H1 (cell line): ENCODE results near the gene MIPOL1. TPM values are rescaled to one million over a fixed set of nuclear protein-coding genes. Genes with fewer than 3 reads are reported as not detected.
A peak's percentile ranks its signal among the peaks of the same experiment; 100 is the strongest.

Experiments used
- CTCF ChIA-PET: fragments of 300-600 bp; sonication (Branson Sonifier 250); formaldehyde crosslinking; loops from one replicate; lab custom pipeline; 2021; ENCODE audit not compliant: partially characterized antibody; lab: Charles Lee
- POLR2A ChIA-PET: fragments of 300-600 bp; sonication (Branson Sonifier 250); formaldehyde crosslinking; loops from one replicate; lab custom pipeline; 2021; ENCODE audit warnings: inconsistent platforms; ENCODE audit not compliant: partially characterized antibody; lab: Charles Lee
- DNase-seq, 2 experiments: peaks; one replicate each; pipeline versions ENCODE4 v3.0.0 to v3.0.0-alpha.2; 2010 to 2022; ENCODE audit warnings: low spot score in 2 of 2, low read depth in 1 of 2, mixed read lengths in 1 of 2
- FAIRE-seq: peaks from 2 replicates; lab custom pipeline; 2011; peaks lifted over from hg19 to GRCh38; lab: Jason Lieb, UNC
- H2AFZ ChIP-seq: 2 replicates; pipeline ENCODE4 v1.8.1; 2012; ENCODE audit warnings: low read length, inconsistent platforms
- H2AK5ac ChIP-seq: 2 replicates; pipeline ENCODE4 v1.6.1; 2013; ENCODE audit warnings: low read depth, low read length
- H2BK120ac ChIP-seq: replicated peaks from 2 replicates; pipeline ENCODE3; 2013; ENCODE audit warnings: low read depth, low read length, inconsistent platforms
- H2BK12ac ChIP-seq: 2 replicates; pipeline ENCODE4 v1.6.1; 2013; ENCODE audit warnings: low read depth, low read length
- H2BK15ac ChIP-seq: 2 replicates; pipeline ENCODE4 v1.6.1; 2013; ENCODE audit warnings: low read length
- H2BK20ac ChIP-seq: 2 replicates; pipeline ENCODE4 v1.6.1; 2013; ENCODE audit warnings: low read length
- H2BK5ac ChIP-seq: 2 replicates; pipeline ENCODE4 v1.6.1; 2013; ENCODE audit warnings: low read depth, low read length
- H3K14ac ChIP-seq: 2 replicates; pipeline ENCODE4 v1.6.1; 2013; ENCODE audit warnings: inconsistent platforms; ENCODE audit not compliant: insufficient read length
- H3K18ac ChIP-seq: 2 replicates; pipeline ENCODE4 v1.6.1; 2013; ENCODE audit warnings: low read length; ENCODE audit errors: extremely low read depth
- H3K23ac ChIP-seq: 2 replicates; pipeline ENCODE4 v1.6.1; 2013; ENCODE audit warnings: inconsistent platforms; ENCODE audit not compliant: insufficient read length
- H3K23me2 ChIP-seq: 2 replicates; pipeline ENCODE4 v1.6.1; 2013; ENCODE audit warnings: low read depth, low read length
- H3K27ac ChIP-seq: 2 replicates; pipeline ENCODE4 v1.6.1; 2011; ENCODE audit warnings: low read depth, low read length, inconsistent platforms
- H3K27me3 ChIP-seq, 4 experiments: replicated peaks in 1 of 4; 1 replicate in 1 of 4; 2 replicates in 3 of 4; pipeline versions ENCODE4 v1.6.1 to v1.8.1; 2011 to 2013; ENCODE audit warnings: low read length in 3 of 4, mild to moderate bottlenecking in 3 of 4, inconsistent platforms in 2 of 4, mixed read lengths in 2 of 4, moderate library complexity in 1 of 4; ENCODE audit not compliant: control insufficient read depth in 3 of 4, insufficient read depth in 3 of 4; ENCODE audit errors: extremely low read depth in 1 of 4
- H3K36me3 ChIP-seq, 4 experiments: 2 replicates each; pipeline versions ENCODE4 v1.6.1 to v1.8.1; 2011 to 2013; ENCODE audit warnings: mild to moderate bottlenecking in 4 of 4, low read length in 3 of 4, moderate library complexity in 2 of 4, control low read depth in 1 of 4, inconsistent platforms in 1 of 4; ENCODE audit not compliant: insufficient read depth in 4 of 4, control insufficient read depth in 2 of 4
- H3K4ac ChIP-seq: replicated peaks from 2 replicates; pipeline ENCODE3; 2013; ENCODE audit warnings: low read length, low read depth, mixed read lengths, inconsistent platforms; ENCODE audit not compliant: insufficient read length
- H3K4me1 ChIP-seq, 4 experiments: replicated peaks in 1 of 4; 1 replicate in 1 of 4; 2 replicates in 3 of 4; pipeline versions ENCODE4 v1.6.1 to v1.8.1; 2011 to 2013; ENCODE audit warnings: low read length in 3 of 4, inconsistent platforms in 2 of 4, mixed read lengths in 1 of 4; ENCODE audit not compliant: insufficient read depth in 4 of 4, control insufficient read depth in 3 of 4
- H3K4me2 ChIP-seq, 2 experiments: 2 replicates each; pipeline versions ENCODE4 v1.6.1 to v1.8.1; 2011 to 2013; ENCODE audit warnings: low read depth in 2 of 2, low read length in 2 of 2, control low read depth in 1 of 2, inconsistent platforms in 1 of 2, mild to moderate bottlenecking in 1 of 2; ENCODE audit not compliant: insufficient read depth in 1 of 2
- H3K4me3 ChIP-seq, 4 experiments: fragments of 200-600, 300-600 bp in 1 of 4; sonication (generic), shearing (Covaris generic), sonication (Bioruptor Twin) in 1 of 4; 2 replicates each; pipeline versions ENCODE4 v1.5.1 to v1.8.1; 2011 to 2016; ENCODE audit warnings: low read length in 4 of 4, low read depth in 3 of 4, control low read depth in 2 of 4, inconsistent platforms in 2 of 4, mild to moderate bottlenecking in 2 of 4, mixed read lengths in 1 of 4, moderate library complexity in 1 of 4; ENCODE audit not compliant: insufficient read depth in 2 of 4; ENCODE audit errors: extremely low read depth in 1 of 4
- H3K56ac ChIP-seq: replicated peaks from 2 replicates; pipeline ENCODE3; 2013; ENCODE audit warnings: low read depth, mild to moderate bottlenecking, mixed read lengths, low read length, inconsistent platforms; ENCODE audit not compliant: insufficient read length
- H3K79me1 ChIP-seq: 2 replicates; pipeline ENCODE4 v1.6.1; 2013; ENCODE audit warnings: low read depth, low read length, control low read depth
- H3K79me2 ChIP-seq, 2 experiments: 2 replicates each; pipeline versions ENCODE4 v1.6.1 to v1.8.1; 2012 to 2013; ENCODE audit warnings: low read length in 2 of 2, mild to moderate bottlenecking in 2 of 2, inconsistent platforms in 1 of 2; ENCODE audit not compliant: insufficient read depth in 2 of 2, control insufficient read depth in 1 of 2
- H3K9ac ChIP-seq, 4 experiments: replicated peaks in 1 of 4; 1 replicate in 1 of 4; 2 replicates in 3 of 4; pipeline versions ENCODE4 v1.6.1 to v1.8.1; 2011 to 2013; ENCODE audit warnings: low read depth in 3 of 4, low read length in 3 of 4, control low read depth in 2 of 4, mild to moderate bottlenecking in 2 of 4, moderate library complexity in 2 of 4, inconsistent platforms in 1 of 4; ENCODE audit errors: extremely low read depth in 1 of 4
- H3K9me3 ChIP-seq, 2 experiments: 2 replicates each; pipeline versions ENCODE4 v1.6.1 to v1.8.1; 2012 to 2013; ENCODE audit warnings: mild to moderate bottlenecking in 2 of 2, moderate library complexity in 2 of 2, control low read depth in 1 of 2, inconsistent platforms in 1 of 2, low read depth in 1 of 2, low read length in 1 of 2, mixed read lengths in 1 of 2; ENCODE audit not compliant: insufficient read depth in 2 of 2
- H4K20me1 ChIP-seq, 2 experiments: replicated peaks in 1 of 2; 2 replicates each; pipeline versions ENCODE3 to v1.8.1; 2011 to 2013; ENCODE audit warnings: inconsistent platforms in 2 of 2, low read length in 2 of 2, mild to moderate bottlenecking in 1 of 2; ENCODE audit not compliant: insufficient read depth in 2 of 2, control insufficient read depth in 1 of 2
- H4K5ac ChIP-seq: 2 replicates; pipeline ENCODE4 v1.6.1; 2013; ENCODE audit warnings: low read length, low read depth, mixed read lengths, inconsistent platforms; ENCODE audit not compliant: insufficient read length
- H4K8ac ChIP-seq: 2 replicates; pipeline ENCODE4 v1.8.0; 2013; ENCODE audit warnings: mild to moderate bottlenecking, moderate library complexity, low read length, inconsistent platforms; ENCODE audit not compliant: insufficient read depth; ENCODE audit errors: extremely low read depth
- H4K91ac ChIP-seq: replicated peaks from 2 replicates; pipeline ENCODE3; 2013; ENCODE audit warnings: low read length, mixed read lengths, inconsistent platforms; ENCODE audit not compliant: insufficient read length
- ATF2 ChIP-seq: IDR thresholded peaks from 2 replicates; pipeline ENCODE4 v1.6.1; 2012; ENCODE audit warnings: low read length, inconsistent platforms
- CBX8 ChIP-seq: fragments of 300-800, 300-1000 bp; sonication (generic); IDR thresholded peaks from 2 replicates; pipeline ENCODE4 v1.7.1; 2016; ENCODE audit warnings: low read depth, low read length, borderline replicate concordance
- CEBPB ChIP-seq: IDR thresholded peaks from 2 replicates; pipeline ENCODE4 v1.6.1; 2012; ENCODE audit warnings: low read depth, low read length
- CREB1 ChIP-seq: IDR thresholded peaks from 2 replicates; pipeline ENCODE4 v1.6.1; 2012; ENCODE audit warnings: inconsistent platforms
- GTF2F1 ChIP-seq: IDR thresholded peaks from 2 replicates; pipeline ENCODE4 v1.6.1; 2012; ENCODE audit warnings: low read depth, low read length, improper control_type of control experiment, borderline replicate concordance
- JUN ChIP-seq: IDR thresholded peaks from 2 replicates; pipeline ENCODE4 v1.6.1; 2011; ENCODE audit warnings: low read depth, mild to moderate bottlenecking, improper control_type of control experiment, low read length
- POLR2AphosphoS5 ChIP-seq: IDR thresholded peaks from 2 replicates; pipeline ENCODE4 v1.6.1; 2011; ENCODE audit warnings: low read depth, low read length
- TAF1 ChIP-seq: IDR thresholded peaks from 2 replicates; pipeline ENCODE4 v1.6.1; 2011; ENCODE audit warnings: mild to moderate bottlenecking, low read depth, low read length
- TCF12 ChIP-seq: IDR thresholded peaks from 2 replicates; pipeline ENCODE4 v1.6.1; 2011; ENCODE audit warnings: low read depth, mild to moderate bottlenecking, low read length
- ZNF274 ChIP-seq: IDR thresholded peaks from 2 replicates; pipeline ENCODE4 v1.7.0; 2012; ENCODE audit warnings: low read length, borderline replicate concordance; ENCODE audit errors: extremely low read depth
- WGBS, 2 experiments: shearing (Covaris generic) in 1 of 2; methylation state at CpG; one replicate each; pipeline versions ENCODE4 v1.1.6 to v1.1.7; 2013 to 2015; ENCODE audit warnings: low lambda C conversion rate in 2 of 2, mixed read lengths in 2 of 2, inconsistent platforms in 1 of 2, low coverage in 1 of 2, missing lambda C conversion rate in 1 of 2; ENCODE audit not compliant: insufficient replicate concordance in 2 of 2, insufficient coverage in 1 of 2, insufficient read length in 1 of 2; ENCODE audit errors: extremely low coverage in 1 of 2, missing lambda C conversion rate in 1 of 2; 5-methylcytosine and 5-hydroxymethylcytosine counted together
- polyA plus RNA-seq, 7 experiments: library from polyadenylated mRNA; depleted of rRNA in 3 of 7; stranded (reverse) in 5 of 7; unstranded in 2 of 7; fragments of >200 nt in 5 of 7; fragments of 200-250 nt in 2 of 7; gene quantifications; 1 replicate in 5 of 7; 2 replicates in 1 of 7; 4 replicates in 1 of 7; pipeline versions ENCODE4 v1.2.1 to v1.2.3, GENCODE V29; 2011 to 2013; ENCODE audit warnings: missing spikeins in 2 of 7, mixed read lengths in 2 of 7
- total RNA-seq: library from RNA; stranded (reverse); fragmentation: NEBNext Ultra II Directional; extraction: Animal tissue kit (Norgen Biotek cat#: 25700); gene quantifications from 2 replicates; pipeline ENCODE4 v1.2.1, GENCODE V29; 2021

The MIPOL1 gene
- total and polyA plus RNA-seq, 2 of the 8 experiments (the other 6 are each of a cell fraction or from before 2014, with no cell fraction given), result 2.8 to 23.9 TPM

- H3K4me1 ChIP-seq, result peaks cover 0 to 19% (median 4%) of the 10 kb centered on the region in 4 experiments; a peak in 6 of 7 replicates
- no peak overlapping the region for H3K18ac ChIP-seq
- H3K56ac ChIP-seq, result no peak overlapping the region
- no peak overlapping the region for H2BK5ac ChIP-seq
- no peak overlapping the region for H3K27ac ChIP-seq
- no peaks in the 10 kb centered on the region for H3K79me1 ChIP-seq
- H3K4ac ChIP-seq, result no peak overlapping the region
- H3K27me3 ChIP-seq, result peaks cover 66 to 99% (median 86%) of the 10 kb centered on the region in 4 experiments
- H2BK12ac ChIP-seq, result no peak overlapping the region
- peaks cover 15 to 18% of the 10 kb centered on the region in 2 experiments for H4K20me1 ChIP-seq
- H3K23ac ChIP-seq, result no peak overlapping the region
- peak overlapping the region in 3 of 4 experiments; percentile 7 to 50 (median 12); a peak in 4 of 8 replicates for H3K4me3 ChIP-seq
- no peak overlapping the region for H2BK15ac ChIP-seq
- ChIA-PET CTCF (interaction anchor here (0.7 to 1.9 kb wide), 21 partner anchors 7 to 943 kb away, joined by 3 to 14 read pairs (median 3); no protein-coding TSS in a partner anchor), POLR2A (no interaction called here)
- H2AFZ ChIP-seq, result no peak overlapping the region
- no peaks in the 10 kb centered on the region for H3K9me3 ChIP-seq
- H4K5ac ChIP-seq, result no peak overlapping the region
- H4K8ac ChIP-seq, result peak overlapping the region; percentile 20; the same call in 1 of the 2 replicates
- no peaks in the 10 kb centered on the region for H3K36me3 ChIP-seq
- no peak overlapping the region for H4K91ac ChIP-seq
- no peaks in the 10 kb centered on the region for H3K79me2 ChIP-seq
- FAIRE-seq (no peak), DNase-seq (peak in 1 of 2 experiments; percentile 68)
- no peak overlapping the region for H2BK120ac ChIP-seq
- H3K4me2 ChIP-seq, result peak overlapping the region; percentile 72 to 76
- H2BK20ac ChIP-seq, result no peak overlapping the region
- H3K23me2 ChIP-seq, result peaks cover 5% of the 10 kb centered on the region; the same call in 1 of the 2 replicates
- WGBS, 2 experiments, result 12% methylated on average over 42 of the region's 42 CpGs; no CpG with 5 or more reads in 1 of the 2 experiments
- no peak overlapping the region for H3K14ac ChIP-seq
- no peak overlapping the region for H2AK5ac ChIP-seq
- no peak overlapping the region for H3K9ac ChIP-seq
- TF ChIP-seq CEBPB (no peak), CREB1 (no peak), JUN (no peak), GTF2F1 (no peak), TAF1 (no peak), ATF2 (no peak), ZNF274 (no peak), TCF12 (no peak), CBX8 (0 out of 2 replicates have a peak, but pooled peaks have one; percentile 19), POLR2AphosphoS5 (no peak)
Observed at GRCh38 chr14:37592482-37593408, 395.0 kb downstream of the MIPOL1 start.
